Eye (tissue), 1 donor: ENCODE measurements around the gene ASB18.
A peak's percentile ranks its signal among the peaks of the same experiment; 100 is the strongest.

Source experiments
- DNase-seq: peaks from one replicate; pipeline ENCODE4 v3.0.0-alpha.2; 2015

Gene ASB18

DNA sequence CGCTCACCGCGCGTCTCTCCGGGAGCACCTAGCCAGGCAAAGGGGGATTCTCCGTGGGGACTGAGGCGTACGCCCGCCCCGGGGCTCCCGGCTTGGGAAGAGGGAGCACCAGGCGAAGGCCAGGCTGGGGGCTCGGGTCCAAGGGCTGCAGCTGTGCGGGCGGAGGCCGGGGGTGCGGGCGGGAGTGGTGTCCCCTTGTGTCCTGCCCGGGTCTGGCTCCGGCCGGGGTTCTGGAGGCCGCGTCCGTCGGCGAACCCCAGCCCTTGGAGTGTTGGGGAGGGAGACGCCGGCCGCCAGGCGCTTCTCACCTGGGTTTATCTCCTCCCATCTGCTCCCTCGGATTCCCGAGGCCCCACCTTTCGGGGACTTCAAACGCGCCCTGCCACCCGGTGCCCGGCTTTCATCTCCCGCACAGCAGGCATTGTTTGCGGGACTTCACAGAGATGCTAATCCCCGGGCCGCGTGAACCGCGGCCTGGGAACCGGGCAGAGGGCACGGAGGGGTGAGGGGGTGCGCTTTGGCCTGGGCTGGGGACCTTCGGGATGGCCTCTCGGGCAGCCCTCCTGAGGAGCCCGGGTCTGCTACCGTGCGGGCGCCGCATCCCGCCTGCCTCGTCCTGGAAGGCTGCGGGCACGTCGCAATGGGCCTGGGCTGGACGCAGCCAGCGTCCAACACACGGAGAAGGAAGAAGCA is 91.0 kb downstream of the ASB18 start:
- DNase-seq, result peak; percentile 36

DNA sequence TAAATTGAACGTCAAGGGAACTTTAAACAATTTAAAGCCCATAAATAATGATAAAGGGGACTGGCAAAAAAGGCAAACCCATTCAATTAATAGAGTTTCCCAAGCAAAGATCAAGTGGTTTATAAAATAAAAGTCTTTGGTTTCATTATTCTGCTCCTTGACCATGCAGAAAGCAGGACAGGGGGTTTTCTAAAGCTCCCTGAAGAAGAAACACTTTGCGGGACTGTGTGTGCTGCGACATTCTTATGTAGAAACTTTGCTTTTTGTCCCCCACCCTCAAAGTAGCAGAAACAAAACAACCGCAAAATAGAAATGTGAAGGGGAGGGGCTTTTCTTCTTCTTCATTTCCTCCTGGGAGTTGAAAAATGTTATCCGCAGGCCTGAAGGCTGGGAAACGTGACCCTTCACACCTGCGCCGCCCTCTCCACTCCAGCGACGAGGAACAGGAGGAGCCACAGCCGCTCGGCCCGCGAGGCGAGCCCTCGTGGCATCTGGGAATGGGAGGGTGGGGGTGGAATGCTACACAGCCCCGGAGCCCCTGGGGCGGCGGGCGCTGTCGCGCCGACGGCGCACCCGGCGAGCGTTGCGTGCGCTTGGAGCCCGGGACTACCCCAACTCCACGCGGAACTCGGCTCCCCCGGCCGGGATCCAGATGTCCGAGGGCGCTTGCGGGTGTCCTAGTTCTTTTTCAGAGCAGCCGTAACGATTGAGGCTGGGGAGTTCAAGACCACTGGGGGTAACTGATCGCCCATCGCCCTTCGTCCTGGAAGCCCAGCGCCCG is 91.8 kb downstream of the ASB18 start:
- no peak for DNase-seq

DNA sequence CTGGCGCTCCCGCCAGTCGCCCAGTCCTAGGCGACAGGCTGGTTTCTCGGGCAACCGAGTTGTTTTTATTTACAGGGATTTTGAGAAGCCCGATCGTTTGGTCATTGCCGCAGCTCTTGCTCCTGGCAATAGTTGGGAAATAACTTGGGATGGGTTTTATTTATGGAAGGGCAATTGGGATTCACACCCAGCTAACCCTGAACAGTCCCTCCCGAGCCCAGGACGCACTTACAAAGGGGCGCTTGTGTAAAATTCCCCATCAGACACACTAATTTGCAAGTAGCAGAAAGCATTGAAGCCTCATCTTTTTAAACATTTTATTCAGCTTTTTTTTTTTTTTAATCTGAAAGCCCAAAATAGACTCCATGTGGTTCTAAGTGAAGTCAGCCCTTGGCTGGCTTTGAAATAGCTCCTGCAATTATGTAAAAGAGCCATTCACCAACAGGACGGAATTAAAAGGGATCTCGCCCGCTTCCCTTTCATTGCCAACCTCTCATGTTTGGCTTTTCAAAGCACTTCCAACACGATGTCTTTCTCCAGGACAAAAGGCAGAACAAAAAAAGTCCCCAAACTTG is 92.4 kb downstream of the ASB18 start:
- DNase-seq, result peak; percentile 68

DNA sequence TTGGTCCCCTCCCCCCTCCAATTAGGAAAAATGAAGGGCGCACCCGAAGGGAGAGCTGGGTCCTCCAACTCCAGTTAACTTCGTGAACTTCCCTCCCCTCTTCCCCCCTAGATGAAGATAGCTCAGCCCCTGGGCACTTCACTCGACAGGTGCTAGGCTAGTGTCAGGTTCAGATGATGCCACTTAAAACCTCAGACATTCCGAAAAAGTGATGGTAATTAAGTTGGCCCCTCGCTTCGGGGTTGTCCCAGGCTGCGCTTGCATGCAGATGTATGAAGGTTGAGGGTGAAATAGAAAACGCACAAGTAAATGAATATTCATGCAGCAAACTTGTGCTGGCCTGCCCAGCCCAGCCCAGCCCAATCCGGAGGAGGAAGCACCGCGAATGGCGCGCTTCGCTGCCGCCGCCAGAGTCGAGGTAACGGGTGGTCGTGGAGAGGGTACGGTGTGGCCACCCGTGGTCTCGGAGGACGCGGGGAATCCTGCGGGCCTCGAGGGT is 93.0 kb downstream of the ASB18 start:
- peak; percentile 55 for DNase-seq

DNA sequence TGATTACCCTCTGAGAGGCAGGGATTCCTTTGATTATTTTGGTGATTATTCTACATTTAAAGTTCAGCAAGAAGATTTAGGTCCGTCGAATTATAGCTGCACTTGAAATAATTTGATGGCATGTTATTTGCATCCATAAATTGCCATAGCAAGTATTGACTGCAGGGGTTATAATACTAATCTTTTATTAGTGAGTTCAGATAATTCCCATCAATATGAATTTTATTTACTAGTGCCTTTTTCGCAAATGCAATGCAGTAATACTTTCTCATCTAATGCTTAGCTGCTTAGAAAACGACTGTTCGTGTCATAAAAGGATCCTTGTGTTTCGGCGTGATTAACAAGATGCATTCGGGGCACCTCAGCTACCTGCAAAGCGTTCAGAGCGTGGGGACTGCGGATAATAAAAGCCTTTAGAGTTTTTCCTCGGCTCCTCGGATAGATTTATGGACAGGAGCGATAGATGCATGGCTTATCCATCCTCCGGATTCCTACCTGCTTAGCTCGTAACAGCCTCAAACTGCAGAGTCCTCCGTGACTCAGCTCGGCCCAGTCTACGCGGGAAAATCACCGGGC is 93.5 kb downstream of the ASB18 start:
- peak; percentile 66 for DNase-seq

DNA sequence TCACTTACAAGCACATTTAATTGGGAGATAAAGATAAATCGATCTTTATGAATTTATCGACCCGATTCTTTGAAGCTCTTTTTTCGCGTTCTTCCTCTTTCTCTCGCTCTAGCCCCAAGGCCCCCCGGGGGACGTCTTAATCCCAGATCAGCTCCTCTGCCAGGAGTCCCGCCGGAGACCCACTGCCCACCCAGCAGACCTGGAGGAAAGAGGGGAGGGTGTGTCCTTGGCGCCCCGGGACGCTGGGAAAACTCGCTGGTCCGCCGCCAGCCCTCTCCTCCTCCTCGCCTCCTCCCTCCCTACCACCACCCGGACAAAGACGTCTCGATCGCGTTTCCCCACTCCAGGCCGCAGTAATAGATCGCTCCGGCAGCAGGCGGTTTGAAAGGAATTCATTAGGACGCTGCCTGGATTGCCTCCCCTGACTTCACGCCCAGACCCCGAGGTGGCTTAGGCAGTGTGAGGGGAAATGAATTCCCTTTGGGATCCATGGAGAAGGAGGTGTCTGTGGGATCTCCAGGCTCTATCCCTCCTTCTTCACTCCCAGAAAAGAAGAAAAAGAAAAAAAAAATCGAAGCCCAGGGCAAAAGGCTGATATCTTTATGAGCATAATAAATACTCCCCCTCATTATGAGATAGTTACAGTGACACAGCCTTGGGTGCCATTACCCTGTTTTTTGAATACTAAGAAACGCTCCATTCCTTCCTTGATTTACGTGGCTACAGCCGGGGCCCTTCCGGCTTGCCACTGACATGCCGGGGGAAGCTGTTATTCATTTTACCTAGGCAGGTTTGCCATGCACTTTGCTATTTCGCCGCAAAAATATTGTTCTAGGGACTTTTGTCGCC is 94.2 kb downstream of the ASB18 start:
- no peak for DNase-seq

DNA sequence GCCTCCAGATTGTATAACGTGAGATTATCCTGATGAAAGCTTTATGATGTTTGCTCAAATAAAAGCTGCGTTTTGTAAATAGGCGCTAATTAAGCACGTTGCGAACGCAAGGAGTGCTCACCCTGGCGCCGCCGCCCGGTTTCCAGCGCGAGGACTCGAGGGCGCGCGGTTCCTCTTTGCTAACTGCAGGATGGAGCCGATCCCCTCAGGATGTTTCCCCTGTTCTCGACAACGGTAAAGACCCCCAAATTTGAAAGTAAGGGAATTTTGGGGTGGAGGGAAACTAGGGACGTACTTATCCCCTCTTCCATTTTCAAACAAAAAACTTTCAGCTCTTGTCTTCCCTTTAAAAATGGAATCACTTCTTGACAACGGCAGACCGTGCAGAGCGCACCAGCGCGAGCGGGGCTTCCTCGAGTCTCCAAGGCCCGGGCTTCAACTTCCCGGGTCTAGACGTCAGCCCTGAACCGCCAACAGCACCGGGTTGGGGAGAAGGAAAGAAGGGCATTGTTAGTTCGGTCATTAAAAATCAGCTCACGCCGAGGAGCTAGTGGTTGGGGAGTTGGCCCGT is 95.0 kb downstream of the ASB18 start:
- DNase-seq, result peak; percentile 76

DNA sequence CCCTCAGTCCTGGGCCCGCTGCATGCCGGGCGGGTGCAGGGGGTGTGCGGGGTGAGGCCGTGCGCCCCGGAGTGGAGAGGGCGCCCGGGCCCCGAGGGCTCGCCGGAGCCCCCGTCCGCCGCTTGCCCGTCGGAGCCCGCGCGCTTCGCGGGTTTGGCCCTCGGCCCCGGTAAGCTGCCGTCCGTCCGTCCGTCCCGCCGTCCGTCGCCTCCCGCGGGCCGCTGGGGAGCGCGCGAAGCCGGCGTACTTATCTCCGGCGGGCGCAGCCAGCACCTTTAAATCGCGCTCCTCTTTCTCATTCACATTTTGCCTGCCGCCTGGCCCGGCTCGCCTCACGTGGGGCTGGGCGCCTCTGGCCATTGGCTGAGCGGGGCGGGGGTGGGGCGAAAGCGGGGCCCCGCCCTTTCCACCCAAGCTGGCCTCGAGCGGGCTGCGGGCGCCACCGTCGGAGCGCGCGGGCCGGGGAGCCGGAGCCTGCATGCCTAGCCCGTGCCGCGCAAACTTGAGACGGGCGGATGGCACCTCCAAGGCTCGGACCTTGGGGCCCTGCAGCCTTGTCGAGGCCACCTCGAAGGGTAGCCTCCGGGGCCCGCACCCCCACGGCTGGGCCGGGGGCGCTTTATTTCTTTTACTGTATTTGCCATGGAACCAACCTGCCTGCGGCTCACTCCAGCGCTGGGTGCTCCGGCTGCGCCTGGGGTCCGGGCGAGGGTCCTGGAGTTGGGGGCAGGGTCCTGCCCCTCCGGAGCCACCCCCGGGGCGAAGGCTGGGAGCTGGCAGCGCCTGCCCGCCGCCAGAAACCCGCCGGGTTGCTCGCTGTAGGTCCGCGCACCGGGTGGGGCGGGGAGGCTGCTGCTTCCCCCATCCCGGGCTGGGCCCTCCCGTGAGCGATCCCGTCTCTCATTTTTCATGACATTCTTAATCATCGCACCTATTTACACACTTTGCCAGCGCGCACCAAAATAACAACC is 95.8 kb downstream of the ASB18 start, which contains the start of gene GBX2:
GBX2 (minus strand) TSS at position 277 of the 971 bp plus-strand sequence. CDS start 415 bp downstream, outside the sequence.
- DNase-seq, result peak; percentile 90

DNA sequence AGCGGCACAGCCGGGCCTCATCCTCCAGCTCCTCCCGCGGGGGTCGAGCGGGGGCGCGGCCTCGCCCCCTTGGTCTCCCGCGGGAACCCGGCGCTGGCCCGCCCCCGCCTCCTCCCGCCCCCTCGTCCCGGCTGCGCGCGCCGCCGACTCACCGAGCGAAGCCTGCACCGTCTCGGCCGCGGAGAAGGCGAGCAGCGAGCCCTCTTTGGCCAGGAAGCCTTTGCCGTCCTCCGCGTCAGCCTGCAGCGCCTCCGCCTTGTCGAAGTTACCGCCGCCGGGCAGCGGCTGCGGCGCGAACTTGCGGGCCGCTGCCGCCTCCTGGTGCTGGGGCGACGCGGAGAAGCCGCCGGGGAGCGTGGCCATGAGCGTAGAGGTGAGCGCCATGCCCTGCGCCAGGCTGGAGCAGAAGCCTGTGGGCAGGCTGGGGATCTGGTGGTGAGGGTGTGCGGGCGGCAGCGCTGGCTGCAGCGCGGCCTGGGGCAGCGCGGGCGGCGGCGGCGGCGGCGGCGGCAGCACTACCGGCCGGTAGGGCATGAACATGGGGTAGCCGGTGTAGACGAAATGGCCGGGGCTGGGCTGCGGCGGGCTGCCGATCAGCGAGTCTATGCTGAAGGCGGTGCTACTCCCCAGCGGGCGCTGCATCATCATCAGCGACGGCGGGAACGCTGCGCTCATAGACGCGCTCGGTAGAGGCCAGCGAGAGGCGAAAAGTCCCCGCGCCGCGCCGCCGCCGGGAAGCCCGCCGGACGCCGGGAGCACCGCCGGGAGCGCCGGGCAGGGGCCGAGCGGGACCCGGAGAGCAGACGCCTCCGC is 96.7 kb downstream of the ASB18 start:
- DNase-seq, result peak; percentile 74

DNA sequence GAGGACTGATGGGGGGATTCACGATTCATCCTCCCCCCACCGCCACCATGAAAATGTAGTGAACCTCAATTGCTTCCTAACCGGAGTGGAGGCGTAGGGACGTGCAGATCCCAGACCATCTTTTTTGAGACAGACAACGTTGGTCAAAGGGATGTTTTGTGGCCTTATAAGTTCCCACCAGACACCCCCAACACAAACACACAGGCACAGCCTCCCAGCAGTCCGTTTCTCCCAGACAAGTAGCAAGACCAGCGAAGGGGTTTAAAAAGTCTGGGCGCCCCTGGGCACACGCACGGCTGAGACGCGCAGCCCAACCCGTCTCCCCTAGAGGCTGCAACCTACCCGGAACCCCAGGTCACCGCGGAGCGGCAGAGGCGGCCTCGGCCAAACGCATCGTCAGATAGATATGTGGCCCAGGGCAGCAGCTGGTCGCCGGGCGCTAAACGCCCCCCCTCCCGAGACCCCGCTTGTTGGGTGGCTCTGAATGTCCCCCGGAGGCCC is 97.4 kb downstream of the ASB18 start:
- peak; percentile 65 for DNase-seq

DNA sequence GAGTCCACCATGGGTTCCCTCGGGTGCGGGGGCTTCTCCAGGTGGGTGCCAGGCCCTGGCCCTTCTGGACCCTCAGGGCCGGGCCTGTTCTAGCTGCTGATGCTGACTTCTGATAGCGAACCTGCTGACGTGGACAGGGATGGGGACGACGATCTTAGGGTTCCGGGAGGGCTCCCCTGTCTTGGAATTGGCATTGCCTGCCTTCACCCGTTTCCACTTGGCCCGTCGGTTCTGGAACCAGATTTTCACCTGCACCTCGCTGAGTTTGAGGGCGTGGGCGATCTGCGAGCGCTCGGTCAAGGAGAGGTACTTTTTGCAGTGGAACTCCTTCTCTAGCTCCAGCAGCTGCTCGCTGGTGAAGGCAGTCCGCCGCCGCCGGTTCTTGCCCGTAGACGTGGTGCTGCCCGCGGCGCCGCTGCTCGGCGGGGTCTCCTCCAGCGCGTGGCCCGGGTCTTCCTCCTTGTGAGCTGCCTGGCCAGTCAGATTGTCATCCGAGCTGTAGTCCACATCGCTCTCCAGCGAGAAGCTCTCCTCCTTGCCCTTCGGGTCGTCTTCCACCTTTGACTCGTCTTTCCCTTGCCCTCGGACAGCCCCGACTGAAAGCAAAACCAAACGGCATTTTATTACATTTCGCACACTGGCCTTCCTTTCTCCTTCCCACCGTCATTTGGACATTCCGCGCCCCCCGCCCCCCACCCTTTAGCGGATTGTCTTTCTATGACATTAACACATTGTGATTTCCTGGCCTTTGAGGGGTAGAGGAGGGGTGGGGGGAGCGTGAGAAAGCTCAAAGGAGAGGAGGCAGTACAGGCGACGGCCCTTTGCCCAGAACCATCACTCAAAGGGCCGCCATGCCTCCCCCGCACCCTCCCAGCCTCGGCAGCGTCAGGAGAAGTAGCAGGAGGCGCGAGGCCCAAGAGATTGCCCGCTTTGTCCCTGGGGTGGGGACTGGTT is 98.1 kb downstream of the ASB18 start:
- DNase-seq, result peak; percentile 72

DNA sequence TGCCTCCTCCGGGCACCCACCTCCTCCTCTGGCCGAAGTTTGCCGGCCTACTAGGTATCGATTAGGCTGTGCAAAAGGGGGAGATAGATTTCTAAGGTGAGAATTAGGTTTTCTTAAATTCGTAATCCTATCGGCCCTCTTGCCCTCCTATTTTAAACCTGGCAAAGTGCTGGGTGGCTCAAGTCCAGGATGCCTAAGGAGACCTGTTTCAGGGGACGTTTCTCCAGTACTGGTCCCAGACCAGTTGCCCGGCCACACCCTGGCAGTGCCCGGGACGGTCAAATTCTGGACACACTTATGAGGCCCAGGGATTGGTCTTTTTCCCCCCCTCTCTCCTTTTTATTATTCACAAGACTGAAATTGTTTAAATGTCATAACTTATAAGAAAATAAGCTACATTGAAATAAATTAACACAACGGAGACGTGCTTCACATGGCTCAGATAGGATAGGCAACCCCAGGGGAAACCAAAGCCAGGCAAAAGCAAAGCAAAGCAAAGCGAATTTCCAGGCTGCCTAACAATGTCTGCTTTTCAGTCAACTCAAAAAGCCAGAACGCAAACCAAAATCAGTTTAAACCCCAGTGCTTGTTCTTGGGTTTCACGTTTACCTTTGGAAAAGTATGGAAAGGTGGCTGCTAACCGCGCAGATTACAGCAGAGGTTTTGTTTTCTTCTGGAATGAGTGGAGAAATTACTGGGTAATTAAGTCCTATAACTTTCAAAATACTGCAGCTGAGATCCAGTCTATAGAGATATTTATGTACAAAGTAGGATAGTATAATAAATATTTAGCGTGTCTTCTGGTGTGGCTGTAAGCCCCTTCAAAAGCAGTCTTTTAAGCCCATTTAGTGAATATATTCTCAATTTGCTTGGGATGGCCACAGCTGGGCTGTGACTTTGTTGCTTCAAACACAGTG is 99.0 kb downstream of the ASB18 start:
- peak; percentile 55 for DNase-seq

DNA sequence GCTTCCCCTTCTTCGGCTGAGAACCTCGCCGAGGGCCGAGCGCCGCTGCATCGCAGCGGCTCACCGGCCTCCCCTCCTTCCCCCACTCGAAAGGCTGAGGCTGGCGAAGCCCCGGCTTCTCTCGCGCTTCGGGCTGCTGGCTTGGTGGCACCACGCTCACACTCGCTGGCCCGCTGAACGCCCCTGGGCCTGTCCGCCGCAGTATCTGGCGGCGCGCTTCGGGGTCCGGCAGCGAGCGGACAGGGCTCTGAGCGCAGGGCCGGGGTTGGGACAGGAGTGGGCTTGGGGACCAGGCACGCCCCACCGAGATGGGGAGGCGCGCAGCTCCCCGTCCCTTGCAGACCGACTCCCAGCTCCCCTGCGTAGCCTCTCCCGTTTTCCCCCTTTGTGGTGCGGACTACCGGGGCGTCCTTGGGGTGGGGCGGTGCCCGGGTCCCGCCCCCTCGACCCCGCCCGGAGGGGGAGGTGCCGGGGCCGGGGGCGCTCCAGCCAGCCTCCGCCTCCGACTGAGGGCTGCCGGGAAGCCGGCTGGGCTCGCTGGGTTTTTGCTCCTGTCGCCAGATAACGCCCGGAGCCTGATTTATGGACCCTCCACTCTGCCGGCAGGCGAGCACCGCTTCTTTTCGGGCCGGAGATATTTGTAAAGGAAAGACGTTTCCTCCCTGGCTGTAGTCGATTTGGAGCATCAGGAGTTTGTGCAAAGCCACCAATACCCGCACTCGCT is 99.8 kb downstream of the ASB18 start:
- peak; percentile 81 for DNase-seq

DNA sequence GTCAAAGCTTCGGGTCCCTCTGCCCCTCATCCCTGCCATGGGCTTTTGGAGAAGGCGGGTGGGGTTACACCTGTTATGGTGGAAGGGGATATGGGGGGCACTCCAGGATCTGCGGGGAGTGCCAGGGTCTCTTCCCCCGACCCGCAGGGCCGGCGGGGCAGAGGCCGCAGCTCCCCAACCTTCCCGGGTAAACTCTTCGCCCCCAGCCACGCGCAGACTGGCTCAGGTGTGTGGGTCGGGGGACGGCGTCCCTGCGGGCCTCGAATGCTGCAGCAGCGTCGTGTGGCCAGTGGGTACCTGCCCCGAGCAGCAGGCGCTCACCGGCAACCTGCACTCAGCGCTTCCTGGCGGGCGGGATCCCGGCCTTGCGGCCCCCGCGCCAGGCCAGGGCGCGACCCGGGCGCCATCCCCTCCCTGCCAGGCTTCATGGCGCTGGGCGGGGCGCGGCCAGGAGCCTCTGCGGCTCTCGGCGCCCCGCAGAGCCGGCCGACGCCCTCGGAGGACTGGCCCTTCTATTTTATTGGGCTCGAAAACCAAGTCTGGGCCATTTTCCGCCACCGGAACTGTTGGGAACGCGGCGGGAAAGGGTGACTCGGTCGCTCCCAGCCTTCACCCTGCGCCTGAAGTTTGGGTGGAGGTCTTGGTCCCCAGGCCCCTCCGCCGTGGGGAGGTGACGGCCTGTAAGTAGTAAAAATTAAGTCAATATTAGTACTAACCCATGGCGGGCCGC is 100.6 kb downstream of the ASB18 start:
- DNase-seq, result peak; percentile 38

DNA sequence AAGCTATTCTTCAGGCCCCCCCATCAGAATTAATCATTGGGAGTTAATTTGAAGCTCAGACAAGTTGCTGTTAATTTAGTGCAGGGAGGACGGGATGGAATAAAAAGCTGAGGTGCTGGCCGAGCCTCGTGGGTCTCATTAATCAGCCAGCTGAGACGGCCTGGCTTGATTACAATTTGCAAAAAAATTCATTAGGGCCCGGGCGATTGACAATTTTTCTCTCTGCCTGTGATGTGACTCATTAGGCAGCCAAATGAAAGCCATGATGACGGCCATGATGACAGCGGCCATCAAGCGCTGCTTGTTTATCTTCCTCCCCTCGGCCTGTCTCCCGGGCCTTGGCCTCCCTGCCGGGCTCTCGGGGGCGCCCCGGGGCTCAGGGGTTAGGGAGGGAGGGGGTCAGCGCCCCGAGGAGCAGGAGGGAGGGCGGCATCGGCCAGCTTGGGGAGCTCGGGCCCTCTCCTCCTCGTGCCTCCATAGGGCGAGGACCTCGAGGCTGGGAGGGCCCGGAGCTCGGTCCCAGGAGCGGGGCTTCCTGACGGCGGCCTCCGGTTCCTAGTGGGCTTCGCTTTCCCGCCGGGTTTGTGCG is 101.2 kb downstream of the ASB18 start:
- peak; percentile 68 for DNase-seq
